ENCODE results near the gene ADAP2. TPM values are rescaled to one million over a fixed set of nuclear protein-coding genes. Genes with fewer than 3 reads are reported as not detected.

Gene ADAP2
- total RNA-seq, 2 donors from 2014 or later: 1.8 TPM

GRCh38 chr17:30997270-30997669, 75.5 kb downstream of the ADAP2 start:
- TF ChIP-seq CTCF (conservative IDR thresholded peaks at IDR 0.05): no peak
- no peak overlapping the region for H3K27ac Mint-ChIP-seq
- H3K9me3 Mint-ChIP-seq: peaks cover 13% of the 10 kb centered on the region
- WGBS, 2 experiments (ENCODE audit: insufficient coverage in 1 of 2, insufficient read length in 1 of 2): 94 to 100% methylated on average over 2 to 6 of the region's 6 CpGs
- peaks cover 25% of the 10 kb centered on the region for H3K36me3 ChIP-seq (ENCODE audit: control insufficient read depth, insufficient read depth, low read length)
- peaks cover 4% of the 10 kb centered on the region for H3K4me1 Mint-ChIP-seq
- no peak overlapping the region for H3K4me3 Mint-ChIP-seq
- no peaks in the 10 kb centered on the region for H3K27me3 ChIP-seq (ENCODE audit: control insufficient read depth, insufficient read depth, low read length, poor library complexity, severe bottlenecking)
- no peaks in the 10 kb centered on the region for H3K4me1 ChIP-seq (ENCODE audit: control insufficient read depth, insufficient read depth, low read length)
- no peaks in the 10 kb centered on the region for H3K27me3 Mint-ChIP-seq (ENCODE audit: insufficient read depth)
- H3K36me3 Mint-ChIP-seq (ENCODE audit: low read depth): peaks cover 46% of the 10 kb centered on the region
- H3K9me3 ChIP-seq (ENCODE audit: control insufficient read depth, low read length): peaks cover 12% of the 10 kb centered on the region
- H3K27ac ChIP-seq (ENCODE audit: low read depth, low read length): no peak overlapping the region
- H3K4me3 ChIP-seq (ENCODE audit: low read length): no peak overlapping the region
- H3K9ac ChIP-seq (ENCODE audit: extremely low read depth, low read length, poor library complexity, severe bottlenecking): no peak overlapping the region
- no peak for DNase-seq

- H3K4me1 Mint-ChIP-seq: peaks cover 4% of the 10 kb centered on the region
- no peak overlapping the region for H3K4me3 Mint-ChIP-seq
- TF ChIP-seq CTCF (conservative IDR thresholded peaks at IDR 0.05): no peak
These were observed 76.1 kb downstream of the ADAP2 start for GRCh38 chr17:30997842-30998241.

GRCh38 chr17:31002047-31002446, 80.3 kb downstream of the ADAP2 start:
- no peak for DNase-seq
- H3K9ac ChIP-seq (ENCODE audit: extremely low read depth, low read length, poor library complexity, severe bottlenecking): no peak overlapping the region
- no peaks in the 10 kb centered on the region for H3K4me1 ChIP-seq (ENCODE audit: control insufficient read depth, insufficient read depth, low read length)
- WGBS, 2 experiments (ENCODE audit: insufficient coverage in 1 of 2, insufficient read length in 1 of 2): 90 to 92% methylated on average over 7 of the region's 7 CpGs
- H3K4me3 Mint-ChIP-seq: no peak overlapping the region
- peaks cover 40% of the 10 kb centered on the region for H3K36me3 Mint-ChIP-seq (ENCODE audit: low read depth)
- H3K27me3 ChIP-seq (ENCODE audit: control insufficient read depth, insufficient read depth, low read length, poor library complexity, severe bottlenecking): no peaks in the 10 kb centered on the region
- no peak overlapping the region for H3K27ac ChIP-seq (ENCODE audit: low read depth, low read length)
- H3K4me3 ChIP-seq (ENCODE audit: low read length): no peak overlapping the region
- H3K9me3 Mint-ChIP-seq: peaks cover 13% of the 10 kb centered on the region
- H3K27me3 Mint-ChIP-seq (ENCODE audit: insufficient read depth): no peaks in the 10 kb centered on the region
- H3K4me1 Mint-ChIP-seq: peaks cover 4% of the 10 kb centered on the region
- TF ChIP-seq CTCF (conservative IDR thresholded peaks at IDR 0.05): no peak
- peaks cover 20% of the 10 kb centered on the region for H3K36me3 ChIP-seq (ENCODE audit: control insufficient read depth, insufficient read depth, low read length)
- H3K27ac Mint-ChIP-seq: no peak overlapping the region
- peaks cover 12% of the 10 kb centered on the region for H3K9me3 ChIP-seq (ENCODE audit: control insufficient read depth, low read length)

More at GRCh38 chr17:30997842-30998241, 76.1 kb downstream of the ADAP2 start:
- Histone ChIP-seq H3K9me3 (ENCODE audit: control insufficient read depth, low read length) (peaks cover 12% of the 10 kb centered on the region), H3K4me3 (ENCODE audit: low read length) (no peak overlapping the region), H3K9ac (ENCODE audit: extremely low read depth, low read length, poor library complexity, severe bottlenecking) (no peak overlapping the region), H3K36me3 (ENCODE audit: control insufficient read depth, insufficient read depth, low read length) (peaks cover 25% of the 10 kb centered on the region), H3K27me3 (ENCODE audit: control insufficient read depth, insufficient read depth, low read length, poor library complexity, severe bottlenecking) (no peaks in the 10 kb centered on the region), H3K27ac (ENCODE audit: low read depth, low read length) (no peak overlapping the region), H3K4me1 (ENCODE audit: control insufficient read depth, insufficient read depth, low read length) (no peaks in the 10 kb centered on the region)
- H3K27me3 Mint-ChIP-seq (ENCODE audit: insufficient read depth): no peaks in the 10 kb centered on the region
- no peak overlapping the region for H3K27ac Mint-ChIP-seq
- 94 to 99% methylated on average over 4 to 5 of the region's 5 CpGs for WGBS, 2 experiments (ENCODE audit: insufficient coverage in 1 of 2, insufficient read length in 1 of 2)
- peaks cover 13% of the 10 kb centered on the region for H3K9me3 Mint-ChIP-seq
- DNase-seq: no peak
- H3K36me3 Mint-ChIP-seq (ENCODE audit: low read depth): peaks cover 45% of the 10 kb centered on the region
